A549 (cell line): ENCODE results near the gene P2RY14. TPM values are rescaled to one million over a fixed set of nuclear protein-coding genes. Genes with fewer than 3 reads are reported as not detected.

Experiments used
- ATAC-seq, 2 experiments: fragments of 200-7000 bp in 1 of 2; fragments of >200 bp in 1 of 2; cut with Nextera tagmentation in 1 of 2; cut with Tn5 transposase in 1 of 2; 3 replicates each; pipeline versions ENCODE4 v1.8.0 to v1.9.1; 2018 to 2020; ENCODE audit warnings: mild to moderate bottlenecking in 1 of 2, moderate library complexity in 1 of 2
- CTCF ChIA-PET: fragments of 300-600 bp; sonication (Branson Sonifier 250); formaldehyde crosslinking; extraction: SDS; loops from one replicate; lab custom pipeline; 2021; ENCODE audit warnings: antibody characterized with exemption, inconsistent platforms; lab: Yijun Ruan, JAX
- POLR2A ChIA-PET: fragments of 350-600 bp; formaldehyde crosslinking; extraction: SDS; loops from one replicate; lab custom pipeline; 2021; ENCODE audit warnings: antibody characterized with exemption, inconsistent platforms; lab: Yijun Ruan, JAX
- DNase-seq, 2 experiments: peaks; one replicate each; pipeline versions ENCODE4 v3.0.0 to v3.0.0-alpha.2; 2011 to 2016; ENCODE audit warnings: low read depth in 1 of 2, low spot score in 1 of 2
- FAIRE-seq: peaks from 2 replicates; lab custom pipeline; 2011; peaks lifted over from hg19 to GRCh38; lab: Jason Lieb, UNC
- H3K27ac ChIP-seq, 2 experiments: fragments of >200 bp; sonication (Bioruptor Twin); formaldehyde crosslinking; 3 replicates each; pipeline ENCODE4 v1.5.1; 2016 to 2017
- H3K4me1 ChIP-seq: fragments of >200 bp; sonication (Bioruptor Twin); formaldehyde crosslinking; 3 replicates; pipeline ENCODE4 v1.6.1; 2016
- H3K4me2 ChIP-seq: fragments of >200 bp; sonication (Bioruptor Twin); formaldehyde crosslinking; 3 replicates; pipeline ENCODE4 v1.6.1; 2016
- H3K4me3 ChIP-seq: fragments of >200 bp; sonication (Bioruptor Twin); formaldehyde crosslinking; 3 replicates; pipeline ENCODE4 v1.5.1; 2016
- H3K9me3 ChIP-seq: fragments of >200 bp; sonication (Bioruptor Twin); formaldehyde crosslinking; 3 replicates; pipeline ENCODE4 v1.6.1; 2016
- BHLHE40 ChIP-seq: IDR thresholded peaks from 2 replicates; pipeline ENCODE4 v1.6.1; 2012; ENCODE audit warnings: low read depth, low read length, inconsistent platforms
- CBX2 ChIP-seq: fragments of 200-600 bp; sonication (generic); IDR thresholded peaks from 2 replicates; pipeline ENCODE4 v1.6.1; 2016; ENCODE audit warnings: low read depth, mild to moderate bottlenecking, borderline replicate concordance
- CBX8 ChIP-seq: fragments of 200-600 bp; sonication (generic); IDR thresholded peaks from 2 replicates; pipeline ENCODE4 v1.6.1; 2016
- CHD4 ChIP-seq: fragments of 200-600 bp; sonication (generic); IDR thresholded peaks from 2 replicates; pipeline ENCODE4 v1.6.1; 2016; ENCODE audit warnings: antibody characterized with exemption, mild to moderate bottlenecking, borderline replicate concordance
- CTCF ChIP-seq: fragments of >200 bp; sonication (Bioruptor Twin); formaldehyde crosslinking; IDR thresholded peaks from 3 replicates; pipeline ENCODE4 v1.5.1; 2016
- EHF ChIP-seq: fragments of 250-450 bp; sonication (Bioruptor Pico); IDR thresholded peaks from 2 replicates; pipeline ENCODE4 v1.5.0; 2020; ENCODE audit warnings: mild to moderate bottlenecking
- ELK1 ChIP-seq: fragments of 150-350 bp; IDR thresholded peaks from 2 replicates; pipeline ENCODE4 v1.6.1; 2014; ENCODE audit warnings: low read depth, mild to moderate bottlenecking, low read length
- EP300 ChIP-seq, 2 experiments: fragments of >200 bp; sonication (Bioruptor Twin); formaldehyde crosslinking; IDR thresholded peaks; 2 replicates in 1 of 2; 3 replicates in 1 of 2; pipeline ENCODE4 v1.6.1; 2016 to 2017
- FOSB ChIP-seq: fragments of 250-450 bp; sonication (Bioruptor Pico); IDR thresholded peaks from 2 replicates; pipeline ENCODE4 v1.5.0; 2020; ENCODE audit warnings: mild to moderate bottlenecking, moderate library complexity
- FOSL2 ChIP-seq, 2 experiments: fragments of 450-650 bp in 1 of 2; fragments of >200 bp in 1 of 2; sonication (Bioruptor Twin) in 1 of 2; formaldehyde crosslinking; IDR thresholded peaks; 2 replicates each; pipeline versions ENCODE4 v1.5.0 to v1.6.1; 2016 to 2020; ENCODE audit warnings: mild to moderate bottlenecking in 1 of 2, moderate library complexity in 1 of 2
- GATA3 ChIP-seq: IDR thresholded peaks from 2 replicates; pipeline ENCODE4 v1.6.1; 2012; ENCODE audit warnings: borderline replicate concordance
- HOXB5 ChIP-seq: fragments of 250-450 bp; sonication (Bioruptor Pico); IDR thresholded peaks from 2 replicates; pipeline ENCODE4 v1.5.0; 2020; ENCODE audit warnings: mild to moderate bottlenecking, moderate library complexity
- JUN ChIP-seq, 2 experiments: fragments of >200 bp; sonication (Bioruptor Twin); formaldehyde crosslinking; IDR thresholded peaks; 2 replicates in 1 of 2; 3 replicates in 1 of 2; pipeline ENCODE4 v1.6.1; 2016 to 2017
- KDM1A ChIP-seq: fragments of 200-600 bp; sonication (generic); IDR thresholded peaks from 2 replicates; pipeline ENCODE4 v1.6.1; 2016; ENCODE audit warnings: low read depth, mild to moderate bottlenecking
- MAFK ChIP-seq: fragments of 450-650 bp; IDR thresholded peaks from 2 replicates; pipeline ENCODE4 v1.6.1; 2014; ENCODE audit not compliant: partially characterized antibody
- MAZ ChIP-seq: fragments of 150-350 bp; IDR thresholded peaks from 2 replicates; pipeline ENCODE4 v1.6.1; 2014; ENCODE audit warnings: antibody characterized with exemption, low read depth, low read length, borderline replicate concordance
- MYC ChIP-seq: IDR thresholded peaks from 2 replicates; pipeline ENCODE4 v1.6.1; 2012; ENCODE audit warnings: mild to moderate bottlenecking, inconsistent platforms, low read length, improper control_type of control experiment, borderline replicate concordance
- NFE2L2 ChIP-seq: fragments of 150-350 bp; conservative IDR thresholded peaks from 2 replicates; pipeline ENCODE4 v1.6.1; 2014; ENCODE audit warnings: low read length
- NPAS2 ChIP-seq: fragments of 250-450 bp; sonication (Bioruptor Pico); IDR thresholded peaks from 2 replicates; pipeline ENCODE4 v1.8.0; 2022; ENCODE audit warnings: mild to moderate bottlenecking, moderate library complexity, borderline replicate concordance
- PHF8 ChIP-seq: fragments of 200-600 bp; sonication (generic); IDR thresholded peaks from 2 replicates; pipeline ENCODE4 v1.6.1; 2016; ENCODE audit warnings: low read depth, mild to moderate bottlenecking, antibody characterized with exemption, moderate library complexity, borderline replicate concordance
- RARB ChIP-seq: fragments of 250-450 bp; sonication (Bioruptor Pico); IDR thresholded peaks from 2 replicates; pipeline ENCODE4 v1.8.0; 2021; ENCODE audit warnings: mild to moderate bottlenecking, moderate library complexity
- RFX5 ChIP-seq: fragments of 450-650 bp; IDR thresholded peaks from 2 replicates; pipeline ENCODE4 v1.7.1; 2014; ENCODE audit warnings: antibody characterized with exemption, mild to moderate bottlenecking, moderate library complexity
- RNF2 ChIP-seq: fragments of 200-600 bp; sonication (generic); IDR thresholded peaks from 2 replicates; pipeline ENCODE4 v1.6.1; 2016; ENCODE audit warnings: low read depth, mild to moderate bottlenecking, antibody characterized with exemption, moderate library complexity, borderline replicate concordance
- SREBF2 ChIP-seq: fragments of 450-650 bp; IDR thresholded peaks from 2 replicates; pipeline ENCODE4 v1.6.1; 2014; ENCODE audit warnings: mild to moderate bottlenecking, moderate library complexity
- TFCP2L1 ChIP-seq: fragments of 250-450 bp; sonication (Bioruptor Pico); IDR thresholded peaks from 2 replicates; pipeline ENCODE4 v1.5.0; 2021; ENCODE audit warnings: mild to moderate bottlenecking
- ZC3H11A ChIP-seq: fragments of 450-650 bp; IDR thresholded peaks from 2 replicates; pipeline ENCODE4 v1.6.1; 2014; ENCODE audit warnings: antibody characterized with exemption, mild to moderate bottlenecking
- ZFP36 ChIP-seq: fragments of 450-650 bp; IDR thresholded peaks from 2 replicates; pipeline ENCODE4 v1.6.1; 2014; ENCODE audit warnings: borderline replicate concordance; ENCODE audit not compliant: partially characterized antibody
- ZNF302 ChIP-seq: fragments of 250-450 bp; sonication (Bioruptor Pico); IDR thresholded peaks from 2 replicates; pipeline ENCODE4 v1.9.0; 2021; ENCODE audit warnings: inconsistent platforms, mild to moderate bottlenecking, moderate library complexity
- WGBS: methylation state at CpG from one replicate; pipeline ENCODE4 v1.1.6; 2017; ENCODE audit errors: missing lambda C conversion rate; 5-methylcytosine and 5-hydroxymethylcytosine counted together
- polyA plus RNA-seq, 4 experiments: library from polyadenylated mRNA; depleted of rRNA in 3 of 4; stranded (reverse); fragments of >200 nt; fragmentation: RNase III in 1 of 4; extraction: RNeasy Plus Mini Kit Qiagen cat#74134 plus additional on column Dnase treatment in 1 of 4; gene quantifications; 2 replicates in 3 of 4; 3 replicates in 1 of 4; pipeline ENCODE4 v1.2.3, GENCODE V29; 2011 to 2017
- TF ChIP-seq, protein P1 (sequence below): fragments of 250-450 bp; sonication (Bioruptor Pico); IDR thresholded peaks from 2 replicates; pipeline ENCODE4 v1.5.0; 2020; ENCODE audit warnings: low read depth, mild to moderate bottlenecking, moderate library complexity
- TF ChIP-seq, protein P2 (sequence below): fragments of >200 bp; sonication (Bioruptor Twin); formaldehyde crosslinking; IDR thresholded peaks from 3 replicates; pipeline ENCODE4 v1.6.1; 2016
- TF ChIP-seq, protein P3 (sequence below): fragments of 250-450 bp; sonication (Bioruptor Pico); IDR thresholded peaks from 2 replicates; pipeline ENCODE4 v1.5.0; 2021; ENCODE audit warnings: mild to moderate bottlenecking, moderate library complexity, borderline replicate concordance

P2RY14 gene
- polyA plus RNA-seq, 2 of the 4 experiments (the other 2 are of a cell fraction), result not detected

DNA sequence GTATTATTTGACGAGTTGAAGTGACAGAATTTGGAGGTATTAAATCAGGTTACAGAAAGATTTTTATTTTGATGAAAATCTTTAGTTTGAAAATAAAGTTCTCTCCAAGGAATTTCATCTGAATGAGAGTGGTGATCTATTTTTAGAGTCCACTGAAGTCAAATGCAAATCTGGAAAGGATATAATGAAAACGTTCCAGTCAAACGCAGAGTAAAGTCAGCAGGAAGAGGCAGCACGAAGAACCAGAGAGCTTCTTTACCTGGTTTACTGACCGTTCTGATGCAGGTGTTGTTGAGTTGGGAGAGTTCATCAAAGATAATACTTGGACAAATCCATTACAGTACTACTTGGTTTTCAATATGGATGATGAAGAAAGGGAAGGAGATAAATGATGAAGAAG lies 8.7 kb downstream of the P2RY14 start:
- POLR2A ChIA-PET, result no interaction called here
- H3K27ac ChIP-seq, result no peak overlapping the region
- FAIRE-seq (no peak), DNase-seq (no peak), ATAC-seq (no peak)
- no peaks in the 10 kb centered on the region for H3K9me3 ChIP-seq
- CTCF ChIA-PET, result interaction anchor here (1.3 to 3.0 kb wide), 2 partner anchors 42 to 101 kb away, joined by 4 to 17 read pairs; no protein-coding TSS in a partner anchor
- TF ChIP-seq EHF (no peak), NPAS2 (CRISPR knock-in tag) (no peak), SREBF2 (no peak), MYC (no peak), ZNF302 (CRISPR knock-in tag) (no peak), ELK1 (no peak), PHF8 (no peak), TFCP2L1 (no peak), FOSL2 (IDR thresholded peaks at IDR 0.05) (no peak), FOSL2 (CRISPR knock-in tag; IDR thresholded peaks at IDR 0.05) (no peak), FOSB (CRISPR knock-in tag) (no peak), ZFP36 (no peak), RFX5 (no peak), CHD4 (no peak), NFE2L2 (no peak), CTCF (no peak), GATA3 (no peak)
- no peaks in the 10 kb centered on the region for H3K4me1 ChIP-seq
- WGBS, result 78% methylated on average over 5 of the region's 5 CpGs
- no peak overlapping the region for H3K4me3 ChIP-seq
- H3K4me2 ChIP-seq, result no peak overlapping the region

DNA sequence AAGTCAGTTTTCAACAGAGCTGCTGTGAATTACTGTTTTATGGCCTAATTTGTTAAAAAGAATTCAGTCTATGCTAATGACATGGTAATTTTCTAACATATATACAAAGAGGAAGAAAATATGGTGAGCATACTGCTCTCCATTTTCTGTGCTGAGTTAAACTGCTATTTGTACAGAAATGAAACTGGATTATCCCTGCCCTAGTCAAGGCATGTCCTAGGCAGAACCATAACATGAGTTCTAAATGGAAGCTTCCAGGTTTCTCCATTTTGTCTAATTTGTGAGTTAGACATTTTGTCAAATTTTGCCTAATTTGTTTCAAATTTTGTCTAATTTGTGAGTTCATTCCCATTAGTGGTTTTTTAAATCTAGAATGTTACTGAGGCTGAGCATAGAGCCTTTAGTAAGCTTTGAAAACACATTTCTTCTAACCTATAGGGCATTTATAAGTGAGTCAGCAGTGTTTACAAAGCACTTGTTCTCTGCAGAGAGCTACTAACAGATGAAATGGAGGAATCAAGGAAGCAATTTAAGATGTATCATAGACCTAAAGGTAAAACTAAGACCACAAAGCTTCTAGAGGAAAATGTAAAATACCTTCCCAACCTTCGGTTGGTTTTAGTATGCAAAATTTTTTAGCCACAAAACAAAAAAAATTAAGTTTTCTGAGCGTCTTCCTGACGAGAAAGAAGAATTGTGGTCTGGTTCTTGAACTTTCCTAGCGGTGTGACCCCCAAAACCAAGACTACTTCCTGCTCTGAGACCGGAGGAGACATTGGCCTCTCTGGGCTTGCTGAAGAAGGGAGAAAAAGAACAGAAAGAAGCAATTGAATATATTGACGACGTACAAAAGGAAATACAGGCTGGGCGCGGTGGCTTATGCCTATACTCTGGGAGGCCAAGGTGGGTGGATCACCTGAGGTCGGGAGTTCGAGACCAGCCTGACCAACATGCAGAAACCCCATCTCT lies 9.8 kb downstream of the P2RY14 start:
- H3K4me1 ChIP-seq, result no peaks in the 10 kb centered on the region
- no peak overlapping the region for H3K4me2 ChIP-seq
- POLR2A ChIA-PET, result no interaction called here
- H3K9me3 ChIP-seq, result no peaks in the 10 kb centered on the region
- FAIRE-seq, result no peak
- DNase-seq, result no peak
- no peak overlapping the region for H3K27ac ChIP-seq
- no peak for TF ChIP-seq RARB (CRISPR knock-in tag)
- no peak for TF ChIP-seq JUN (IDR thresholded peaks at IDR 0.05)
- no peak for TF ChIP-seq BHLHE40
- TF ChIP-seq ZC3H11A, result no peak
- TF ChIP-seq CBX2, result no peak
- TF ChIP-seq, protein P1, sequence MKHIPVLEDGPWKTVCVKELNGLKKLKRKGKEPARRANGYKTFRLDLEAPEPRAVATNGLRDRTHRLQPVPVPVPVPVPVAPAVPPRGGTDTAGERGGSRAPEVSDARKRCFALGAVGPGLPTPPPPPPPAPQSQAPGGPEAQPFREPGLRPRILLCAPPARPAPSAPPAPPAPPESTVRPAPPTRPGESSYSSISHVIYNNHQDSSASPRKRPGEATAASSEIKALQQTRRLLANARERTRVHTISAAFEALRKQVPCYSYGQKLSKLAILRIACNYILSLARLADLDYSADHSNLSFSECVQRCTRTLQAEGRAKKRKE (CRISPR knock-in tag), result no peak
- no peak for TF ChIP-seq MYC
- TF ChIP-seq EP300 (IDR thresholded peaks at IDR 0.05), result no peak
- no peak for TF ChIP-seq HOXB5 (CRISPR knock-in tag)
- TF ChIP-seq KDM1A, result no peak
- no peak for TF ChIP-seq MAFK
- TF ChIP-seq NFE2L2, result no peak
- TF ChIP-seq, protein P2, sequence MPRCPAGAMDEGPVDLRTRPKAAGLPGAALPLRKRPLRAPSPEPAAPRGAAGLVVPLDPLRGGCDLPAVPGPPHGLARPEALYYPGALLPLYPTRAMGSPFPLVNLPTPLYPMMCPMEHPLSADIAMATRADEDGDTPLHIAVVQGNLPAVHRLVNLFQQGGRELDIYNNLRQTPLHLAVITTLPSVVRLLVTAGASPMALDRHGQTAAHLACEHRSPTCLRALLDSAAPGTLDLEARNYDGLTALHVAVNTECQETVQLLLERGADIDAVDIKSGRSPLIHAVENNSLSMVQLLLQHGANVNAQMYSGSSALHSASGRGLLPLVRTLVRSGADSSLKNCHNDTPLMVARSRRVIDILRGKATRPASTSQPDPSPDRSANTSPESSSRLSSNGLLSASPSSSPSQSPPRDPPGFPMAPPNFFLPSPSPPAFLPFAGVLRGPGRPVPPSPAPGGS, result no peak
- TF ChIP-seq, protein P3, sequence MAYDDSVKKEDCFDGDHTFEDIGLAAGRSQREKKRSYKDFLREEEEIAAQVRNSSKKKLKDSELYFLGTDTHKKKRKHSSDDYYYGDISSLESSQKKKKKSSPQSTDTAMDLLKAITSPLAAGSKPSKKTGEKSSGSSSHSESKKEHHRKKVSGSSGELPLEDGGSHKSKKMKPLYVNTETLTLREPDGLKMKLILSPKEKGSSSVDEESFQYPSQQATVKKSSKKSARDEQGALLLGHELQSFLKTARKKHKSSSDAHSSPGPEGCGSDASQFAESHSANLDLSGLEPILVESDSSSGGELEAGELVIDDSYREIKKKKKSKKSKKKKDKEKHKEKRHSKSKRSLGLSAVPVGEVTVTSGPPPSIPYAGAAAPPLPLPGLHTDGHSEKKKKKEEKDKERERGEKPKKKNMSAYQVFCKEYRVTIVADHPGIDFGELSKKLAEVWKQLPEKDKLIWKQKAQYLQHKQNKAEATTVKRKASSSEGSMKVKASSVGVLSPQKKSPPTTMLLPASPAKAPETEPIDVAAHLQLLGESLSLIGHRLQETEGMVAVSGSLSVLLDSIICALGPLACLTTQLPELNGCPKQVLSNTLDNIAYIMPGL, result no peak
- TF ChIP-seq PHF8, result no peak
- no peak for TF ChIP-seq RNF2
- TF ChIP-seq CBX8, result no peak
- no peak for TF ChIP-seq MAZ
- TF ChIP-seq, all 56 proteins: peak for 0
- no peak for ATAC-seq
- CTCF ChIA-PET, result interaction anchor here (1.2 to 3.0 kb wide), 6 partner anchors 14 to 547 kb away, joined by 3 to 17 read pairs (median 7); no protein-coding TSS in a partner anchor
- no peak overlapping the region for H3K4me3 ChIP-seq
- 79% methylated on average over 11 of the region's 11 CpGs for WGBS
